ENCODE results near the gene PRG3.
A peak's percentile ranks its signal among the peaks of the same experiment; 100 is the strongest.

The PRG3 gene

GRCh38 chr11:57347336-57347735, 33.6 kb downstream of the PRG3 start:
- TF ChIP-seq, protein P1, sequence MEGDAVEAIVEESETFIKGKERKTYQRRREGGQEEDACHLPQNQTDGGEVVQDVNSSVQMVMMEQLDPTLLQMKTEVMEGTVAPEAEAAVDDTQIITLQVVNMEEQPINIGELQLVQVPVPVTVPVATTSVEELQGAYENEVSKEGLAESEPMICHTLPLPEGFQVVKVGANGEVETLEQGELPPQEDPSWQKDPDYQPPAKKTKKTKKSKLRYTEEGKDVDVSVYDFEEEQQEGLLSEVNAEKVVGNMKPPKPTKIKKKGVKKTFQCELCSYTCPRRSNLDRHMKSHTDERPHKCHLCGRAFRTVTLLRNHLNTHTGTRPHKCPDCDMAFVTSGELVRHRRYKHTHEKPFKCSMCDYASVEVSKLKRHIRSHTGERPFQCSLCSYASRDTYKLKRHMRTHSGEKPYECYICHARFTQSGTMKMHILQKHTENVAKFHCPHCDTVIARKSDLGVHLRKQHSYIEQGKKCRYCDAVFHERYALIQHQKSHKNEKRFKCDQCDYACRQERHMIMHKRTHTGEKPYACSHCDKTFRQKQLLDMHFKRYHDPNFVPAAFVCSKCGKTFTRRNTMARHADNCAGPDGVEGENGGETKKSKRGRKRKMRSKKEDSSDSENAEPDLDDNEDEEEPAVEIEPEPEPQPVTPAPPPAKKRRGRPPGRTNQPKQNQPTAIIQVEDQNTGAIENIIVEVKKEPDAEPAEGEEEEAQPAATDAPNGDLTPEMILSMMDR (conservative IDR thresholded peaks at IDR 0.05; ENCODE audit: low read length), result no peak
- no peak for DNase-seq (ENCODE audit: low read depth)
- no peak overlapping the region for H3K4me3 ChIP-seq (ENCODE audit: low read length)

- TF ChIP-seq, protein P1 (conservative IDR thresholded peaks at IDR 0.05; ENCODE audit: low read length), result peak; percentile 76
- DNase-seq (ENCODE audit: low read depth), result peak; percentile 60
- no peak overlapping the region for H3K4me3 ChIP-seq (ENCODE audit: low read length)
These were observed 35.3 kb downstream of the PRG3 start for GRCh38 chr11:57345555-57346211.

- TF ChIP-seq, protein P1 (conservative IDR thresholded peaks at IDR 0.05; ENCODE audit: low read length), result no peak
- no peak overlapping the region for H3K4me3 ChIP-seq (ENCODE audit: low read length)
These were observed 36.1 kb downstream of the PRG3 start for GRCh38 chr11:57344826-57345225.

DNA sequence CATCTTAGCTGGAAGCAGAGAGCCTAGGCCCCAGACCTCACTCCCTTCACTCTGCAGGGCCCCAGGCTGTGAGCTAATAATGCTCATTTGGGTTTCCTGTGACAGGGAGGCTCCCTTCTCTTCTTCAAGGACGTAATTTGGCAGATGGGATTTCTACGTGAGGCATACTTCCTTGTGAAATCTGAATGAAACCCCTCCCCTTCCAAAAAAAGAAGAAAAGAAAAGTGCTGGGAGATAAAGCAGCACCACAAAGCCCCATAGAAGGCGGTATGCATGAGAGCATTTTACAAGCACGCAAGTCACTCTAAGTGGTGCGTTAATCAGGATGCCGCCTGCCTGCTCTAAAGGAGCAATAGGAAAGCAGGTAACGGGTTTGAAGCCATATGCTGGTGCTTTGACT, 37.1 kb downstream of the PRG3 start:
- H3K4me3 ChIP-seq (ENCODE audit: low read length), result no peak overlapping the region
- TF ChIP-seq, protein P1 (conservative IDR thresholded peaks at IDR 0.05; ENCODE audit: low read length), result no peak
- DNase-seq (ENCODE audit: low read depth), result no peak

More at GRCh38 chr11:57344826-57345225, 36.1 kb downstream of the PRG3 start:
- no peak for DNase-seq (ENCODE audit: low read depth)

GRCh38 chr11:57342702-57343101, 38.2 kb downstream of the PRG3 start:
- TF ChIP-seq, protein P1 (conservative IDR thresholded peaks at IDR 0.05; ENCODE audit: low read length), result no peak
- no peak for DNase-seq (ENCODE audit: low read depth)
- H3K4me3 ChIP-seq (ENCODE audit: low read length), result no peak overlapping the region

DNA sequence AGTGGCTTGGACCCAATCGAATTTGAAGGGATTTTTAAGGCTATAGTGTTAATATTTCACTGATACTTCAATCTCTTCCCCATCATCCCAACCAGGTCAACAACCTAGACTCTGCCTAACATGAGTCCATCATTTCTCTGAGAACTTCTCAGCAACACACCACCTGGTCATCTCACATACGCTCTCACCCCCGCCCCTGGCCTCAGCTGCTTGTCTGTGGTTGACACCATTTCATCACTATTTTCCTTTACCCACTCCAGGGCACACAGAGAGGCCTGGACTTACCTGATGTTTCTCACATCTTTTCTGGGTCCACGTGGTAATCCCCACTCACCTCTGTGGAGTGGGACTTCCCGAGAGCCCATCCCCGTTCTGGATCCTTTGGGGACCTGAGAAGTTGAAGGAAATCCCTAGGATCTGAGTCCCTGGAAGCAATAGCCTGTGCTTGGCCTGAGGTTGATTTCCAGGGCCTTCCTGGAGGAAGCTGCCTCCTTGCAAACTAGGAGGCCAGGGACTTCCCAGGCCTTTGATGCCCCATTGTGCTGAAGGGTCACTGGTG, 39.6 kb downstream of the PRG3 start:
- TF ChIP-seq, protein P1 (conservative IDR thresholded peaks at IDR 0.05; ENCODE audit: low read length), result no peak

DNA sequence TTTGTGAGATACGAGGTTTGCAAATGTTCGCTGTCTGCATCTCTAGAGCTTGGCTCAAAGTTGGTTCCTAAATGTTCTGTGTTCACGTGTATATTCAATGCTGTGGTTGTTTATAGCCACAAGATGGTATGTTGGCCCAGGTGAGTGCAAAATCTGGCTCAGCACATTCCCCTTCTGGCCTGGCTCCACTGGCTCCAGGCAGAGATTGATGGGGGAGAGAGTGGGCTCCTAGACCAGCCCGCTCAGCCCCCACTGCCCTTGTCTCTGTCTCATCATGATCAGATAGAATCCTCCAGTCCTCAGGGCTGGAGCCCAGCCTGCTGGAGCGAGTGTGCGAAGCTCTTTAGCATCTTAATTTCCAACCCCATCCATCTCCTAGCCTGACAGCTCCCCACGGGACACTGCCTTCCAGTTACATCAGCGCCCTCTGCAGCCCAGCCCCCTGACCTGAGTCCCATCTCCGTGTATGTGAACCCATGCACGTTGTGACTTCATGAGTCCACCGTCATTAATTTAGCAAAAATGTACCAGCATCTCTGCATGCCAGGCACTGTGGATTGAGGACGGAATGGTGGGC, 40.8 kb downstream of the PRG3 start:
- no peak overlapping the region for H3K4me3 ChIP-seq (ENCODE audit: low read length)
- DNase-seq (ENCODE audit: low read depth), result peak; percentile 20
- TF ChIP-seq, protein P1 (conservative IDR thresholded peaks at IDR 0.05; ENCODE audit: low read length), result peak; percentile 26; the same call in 1 of the 2 replicates

More for the DNA sequence above, 39.6 kb downstream of the PRG3 start:
- DNase-seq (ENCODE audit: low read depth), result no peak
- H3K4me3 ChIP-seq (ENCODE audit: low read length), result no peak overlapping the region

All from AG10803 (cell line).